Eye (tissue), 1 donor: ENCODE results near the gene PTPRT.

ENCODE experiments used
- DNase-seq: peaks from one replicate; pipeline ENCODE4 v3.0.0-alpha.2; 2015

The PTPRT gene

DNA sequence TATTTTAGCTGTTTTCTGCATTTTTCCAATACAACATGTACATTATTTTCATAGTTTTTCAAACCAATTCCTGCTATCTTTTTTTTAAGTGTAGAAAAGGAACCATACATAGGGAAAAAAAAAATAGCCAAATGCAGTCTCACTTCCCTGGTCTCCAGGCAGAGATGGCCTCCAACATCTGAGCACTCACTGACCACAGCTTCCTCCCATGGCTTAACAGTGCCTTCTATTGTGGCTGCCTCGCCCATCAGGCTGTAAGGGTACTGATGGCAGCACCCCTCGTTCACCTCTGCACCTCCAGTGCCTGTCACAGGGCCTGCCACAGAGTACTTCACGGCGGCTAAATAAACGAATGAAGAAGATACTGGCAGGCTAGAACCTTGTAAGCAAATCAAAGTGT is 591.1 kb downstream of the PTPRT start:
- no peak for DNase-seq

DNA sequence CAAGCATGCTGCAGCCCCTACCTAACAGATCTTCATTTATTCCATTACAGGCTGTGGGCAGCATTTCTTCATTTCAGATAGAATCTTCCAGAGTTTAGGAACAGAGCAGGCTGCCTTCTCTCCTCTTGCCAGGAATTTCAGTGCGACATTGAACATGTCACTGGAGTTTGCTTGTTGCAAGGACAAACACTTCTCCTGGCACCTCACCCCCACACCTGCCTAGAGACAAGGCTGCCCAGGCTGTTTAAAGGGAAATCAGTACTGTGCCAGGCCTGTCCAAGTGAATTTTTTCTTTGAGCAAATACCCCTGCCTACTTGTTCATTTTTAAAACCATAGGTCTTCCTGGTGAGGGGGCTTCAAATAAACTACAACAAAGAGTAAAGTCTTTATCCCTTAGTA is 594.1 kb downstream of the PTPRT start:
- DNase-seq: no peak

- no peak for DNase-seq
These were observed 595.0 kb downstream of the PTPRT start for GRCh38 chr20:42594659-42595058.

DNA sequence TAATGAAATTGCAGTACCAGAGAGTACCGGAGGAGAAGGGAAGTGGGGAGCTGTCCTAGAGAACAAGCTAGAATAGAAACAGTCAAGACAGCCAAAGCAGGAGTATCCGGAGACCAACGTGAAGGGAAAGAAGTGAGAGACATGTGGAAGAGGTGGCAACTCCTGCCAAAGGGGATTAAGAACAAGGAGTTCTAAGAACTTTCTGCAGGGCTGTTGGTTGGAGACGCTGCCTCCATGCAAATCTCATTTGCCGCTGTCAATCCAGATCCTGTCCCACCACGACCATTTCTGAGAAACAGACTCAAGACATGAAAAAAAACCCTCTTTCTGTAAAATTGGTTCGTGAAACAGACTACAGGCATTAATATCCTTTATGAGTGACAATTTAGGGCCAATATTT is 595.7 kb downstream of the PTPRT start:
- no peak for DNase-seq

- no peak for DNase-seq
These were observed 599.6 kb downstream of the PTPRT start for GRCh38 chr20:42589976-42590639.

DNA sequence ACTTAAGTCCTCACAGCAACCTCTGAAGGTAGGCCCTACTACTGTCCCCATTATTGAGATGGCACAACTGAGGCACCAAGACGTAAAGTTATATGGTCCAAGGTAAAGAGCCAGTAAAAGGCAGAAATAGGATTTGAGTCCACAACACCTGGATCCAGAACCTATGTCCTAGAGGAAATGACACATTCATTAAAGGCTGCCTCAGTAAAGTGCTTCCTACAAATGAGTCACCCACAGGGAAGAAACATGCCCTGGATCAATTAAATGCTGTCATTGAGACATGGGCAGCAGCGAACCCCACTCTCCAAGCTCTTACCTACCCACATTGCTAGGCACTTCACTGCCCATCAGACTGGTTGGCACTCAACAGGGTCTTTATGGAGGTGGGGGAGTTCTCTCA is 600.9 kb downstream of the PTPRT start:
- DNase-seq: no peak

DNA sequence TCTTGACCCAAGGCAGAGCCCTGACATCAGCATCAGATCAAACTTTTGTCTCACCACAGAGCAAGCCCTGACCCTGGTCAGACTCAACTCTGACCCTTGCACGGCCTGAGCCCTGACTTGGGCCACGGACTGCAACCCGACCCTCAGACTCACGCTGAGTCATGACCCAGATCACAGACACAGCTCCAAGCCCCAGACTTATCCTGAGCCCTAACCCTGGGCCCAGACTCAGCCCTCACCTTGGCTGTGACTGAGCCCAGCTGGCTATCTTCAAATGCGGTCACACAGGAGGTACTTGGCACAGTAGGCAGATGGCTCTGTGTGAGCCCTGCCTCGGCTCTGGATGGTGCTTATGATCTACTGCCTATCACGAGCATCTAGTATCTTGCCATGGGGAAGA is 602.3 kb downstream of the PTPRT start:
- DNase-seq: no peak

GRCh38 chr20:42581311-42581710 is 608.4 kb downstream of the PTPRT start:
- no peak for DNase-seq

GRCh38 chr20:42576167-42576566 is 613.5 kb downstream of the PTPRT start:
- DNase-seq: peak; percentile 39

DNA sequence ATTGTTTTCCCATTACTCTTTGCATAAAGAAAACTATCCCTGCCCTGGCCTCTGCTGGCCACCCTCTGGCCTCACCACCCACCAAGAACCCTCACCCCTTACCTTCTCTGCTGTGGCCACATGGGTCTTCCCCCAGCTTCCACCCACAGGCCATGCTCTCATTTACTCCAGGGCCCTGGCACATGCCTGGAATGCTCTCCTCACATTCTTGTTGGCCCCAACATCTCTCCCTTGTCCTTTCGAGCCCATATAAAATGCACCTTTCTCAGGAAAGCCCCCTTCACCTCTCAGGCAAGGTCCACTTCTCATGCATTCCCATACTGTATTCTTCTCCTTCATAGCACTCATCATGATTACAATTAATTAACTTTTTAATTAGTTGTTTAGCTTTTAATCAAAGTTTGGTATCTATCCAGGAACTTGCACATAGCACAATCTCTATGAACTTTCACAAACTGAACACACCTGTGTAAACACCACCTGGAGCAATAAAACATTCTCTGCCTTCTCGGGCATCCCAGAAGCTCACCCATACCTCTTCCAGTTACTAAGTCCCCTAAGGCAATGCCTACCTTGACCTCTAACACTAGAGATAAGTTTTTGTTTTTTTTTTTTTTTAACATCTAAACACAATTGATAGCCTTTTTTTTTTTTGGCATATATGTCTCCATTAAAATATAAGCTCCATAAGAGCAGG is 617.2 kb downstream of the PTPRT start:
- DNase-seq: no peak

GRCh38 chr20:42567409-42567808 is 622.3 kb downstream of the PTPRT start:
- DNase-seq: no peak

GRCh38 chr20:42565235-42565995 is 624.3 kb downstream of the PTPRT start:
- DNase-seq: peak; percentile 60

DNA sequence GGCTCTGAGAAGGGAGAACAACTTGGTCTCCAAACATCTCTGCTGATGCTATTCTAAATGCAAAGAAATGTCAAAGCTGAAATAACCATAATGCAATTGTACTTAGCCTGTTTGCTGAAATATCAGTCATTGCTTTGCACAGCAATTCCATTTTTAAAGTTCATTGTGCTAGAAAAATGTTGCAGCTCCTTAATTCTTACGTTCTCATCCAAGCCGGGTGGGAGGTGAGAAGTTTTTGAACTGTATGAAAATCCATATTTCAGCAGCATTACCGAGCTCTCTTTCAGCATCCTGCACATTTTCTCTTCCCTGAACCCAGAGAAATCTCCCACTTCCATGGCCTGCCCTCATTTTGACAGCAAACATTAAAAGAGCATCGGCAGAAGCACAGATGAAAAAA is 630.0 kb downstream of the PTPRT start:
- no peak for DNase-seq

DNA sequence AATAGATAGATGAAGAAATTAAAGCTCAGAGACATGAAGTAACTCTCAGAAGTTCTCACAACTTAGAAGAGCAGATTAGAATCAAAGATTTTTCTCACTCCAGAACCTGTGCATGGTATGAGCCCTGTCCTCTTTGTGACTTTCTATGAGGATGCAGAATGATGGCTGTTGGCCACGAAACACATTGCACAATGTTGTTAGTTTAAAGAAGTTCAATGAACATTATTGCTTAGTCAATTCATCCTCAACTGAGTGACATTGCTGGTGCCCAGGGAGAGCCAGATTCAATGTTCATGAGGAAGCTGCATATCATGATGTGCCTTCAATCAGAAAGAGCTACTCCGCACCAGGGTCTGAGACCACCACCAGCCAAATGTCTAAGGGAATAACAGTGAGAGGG is 633.1 kb downstream of the PTPRT start:
- no peak for DNase-seq

GRCh38 chr20:42553374-42553773 is 636.3 kb downstream of the PTPRT start:
- DNase-seq: no peak

- no peak for DNase-seq
These were observed 640.2 kb downstream of the PTPRT start for GRCh38 chr20:42549496-42549895.

DNA sequence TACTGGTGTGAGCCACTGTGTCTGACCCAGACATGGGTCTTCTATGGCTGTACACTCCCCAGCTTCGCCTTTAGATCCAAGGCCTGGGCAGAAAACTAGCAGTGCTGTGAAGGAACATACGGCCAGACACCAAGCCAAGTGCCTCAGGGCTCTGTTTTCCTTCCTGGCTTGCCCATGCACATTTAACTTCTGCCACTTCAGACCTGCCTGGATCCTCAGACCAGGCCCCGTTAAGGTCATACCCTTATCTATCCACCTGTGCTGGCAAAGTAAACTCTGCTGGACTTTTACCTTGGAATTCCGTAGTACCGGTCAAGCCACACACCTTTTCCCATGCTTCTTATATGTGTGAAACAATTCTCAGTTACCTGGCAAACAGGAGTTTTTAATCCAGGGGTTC is 644.8 kb downstream of the PTPRT start:
- no peak for DNase-seq

GRCh38 chr20:42532831-42533230 is 656.9 kb downstream of the PTPRT start:
- no peak for DNase-seq

DNA sequence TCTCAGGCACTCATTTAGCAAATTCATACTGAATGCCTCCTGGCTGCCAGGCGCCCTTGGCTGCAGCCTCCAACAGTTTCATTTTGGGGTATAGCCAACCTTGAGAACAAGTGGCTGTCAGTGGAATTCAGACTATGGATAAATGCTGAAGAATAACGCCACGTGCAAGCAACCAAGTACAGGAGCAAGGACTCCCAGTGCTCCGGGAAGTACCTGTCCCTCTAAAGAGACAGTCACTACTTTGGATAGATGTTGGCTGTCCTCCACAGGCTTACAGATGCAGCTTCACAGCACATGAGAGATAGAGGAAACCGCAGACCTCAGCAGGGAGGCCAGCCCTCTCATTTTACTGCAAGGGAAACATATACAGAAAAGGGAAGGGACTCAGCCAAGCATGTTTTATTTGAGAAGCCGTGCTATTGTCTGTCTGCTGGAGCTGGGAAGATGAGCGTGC is 658.2 kb downstream of the PTPRT start:
- peak; percentile 80 for DNase-seq

GRCh38 chr20:42530855-42531448 is 658.8 kb downstream of the PTPRT start:
- peak; percentile 59 for DNase-seq

DNA sequence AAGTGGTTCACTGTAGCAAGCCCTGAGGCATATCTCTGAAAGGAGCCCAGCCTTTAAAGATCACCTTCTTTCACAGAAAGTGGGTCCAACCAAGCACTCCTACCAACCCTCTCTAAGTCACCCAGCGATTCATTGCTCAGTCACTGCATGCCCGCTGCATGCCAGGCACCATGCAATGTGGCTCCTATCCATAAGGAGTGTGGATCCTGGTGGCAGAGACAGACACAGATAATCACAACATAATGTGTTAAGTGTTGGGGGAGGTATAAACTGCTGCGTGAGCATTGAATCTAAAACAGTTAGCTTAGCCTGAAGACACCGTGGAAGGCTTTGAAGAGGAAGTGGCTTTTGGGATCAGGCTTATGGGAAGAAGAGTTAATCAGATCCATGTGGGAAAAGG is 659.5 kb downstream of the PTPRT start:
- no peak for DNase-seq

DNA sequence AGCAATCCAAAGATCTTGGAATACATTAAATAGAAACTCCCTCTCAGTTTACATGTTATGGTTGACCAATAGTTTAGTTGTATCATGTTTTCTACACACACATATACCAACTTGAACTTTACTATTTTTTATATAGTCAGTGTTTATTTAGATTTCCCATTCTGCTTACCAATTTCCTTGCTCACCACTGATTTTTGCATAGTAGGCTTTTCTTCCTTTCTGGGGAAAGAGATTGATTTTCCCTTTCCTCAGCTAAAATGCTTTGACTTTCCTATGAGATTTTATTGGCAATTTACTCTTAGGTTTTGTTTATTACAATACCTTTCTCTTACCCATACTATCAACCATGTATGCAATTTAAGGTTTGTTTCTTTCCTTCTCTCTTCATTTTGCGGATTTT is 665.6 kb downstream of the PTPRT start:
- DNase-seq: no peak

DNA sequence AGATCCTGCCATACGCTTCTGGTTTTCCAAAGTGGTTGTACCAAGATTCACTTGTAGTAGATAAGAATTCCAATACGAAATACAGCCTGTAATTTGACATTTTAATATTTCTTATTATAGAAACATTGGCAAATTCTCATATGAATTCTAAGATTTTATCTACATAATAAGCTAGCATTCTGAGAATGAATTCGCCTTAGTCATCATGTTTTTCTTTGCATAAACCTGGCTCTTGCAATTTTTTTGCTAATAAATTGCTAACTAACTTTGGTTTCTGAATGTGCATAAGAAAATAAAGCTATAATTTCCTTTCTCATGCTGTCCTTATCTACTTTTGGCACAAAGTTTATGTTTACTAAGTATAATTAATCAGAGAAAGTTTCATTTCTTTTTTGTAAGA is 673.0 kb downstream of the PTPRT start:
- DNase-seq: no peak

GRCh38 chr20:42510686-42511085 is 679.0 kb downstream of the PTPRT start:
- no peak for DNase-seq
